ENCODE data around the gene MACROD1. TPM values are rescaled to one million over a fixed set of nuclear protein-coding genes. Genes with fewer than 3 reads are reported as not detected.

The MACROD1 gene
- total RNA-seq, 2 experiments from 2014 or later = 6.0 to 6.3 TPM

GRCh38 chr11:64036087-64037026 is 129.6 kb downstream of the MACROD1 start:
- no peak overlapping the region for H3K27ac ChIP-seq (ENCODE audit: low read depth in 1 of 2, low read length in 2 of 2)
- H3K4me3 ChIP-seq (ENCODE audit: low read length) = no peak overlapping the region
- CTCF ChIA-PET = no interaction called here
- Mint-ChIP-seq H3K36me3 (ENCODE audit: low read depth) (no peaks in the 10 kb centered on the region), H3K4me3 (no peak overlapping the region), H3K27ac (no peak overlapping the region), H3K9me3 (no peaks in the 10 kb centered on the region), H3K4me1 (ENCODE audit: low read depth) (peaks cover 6% of the 10 kb centered on the region), H3K27me3 (peaks cover 44% of the 10 kb centered on the region)
- TF ChIP-seq CTCF (IDR thresholded peaks at IDR 0.05) = no peak
- ATAC-seq (ENCODE audit: poor library complexity) (no peak), DNase-seq (no peak)
- H3K9me3 ChIP-seq (ENCODE audit: control insufficient read depth in 1 of 2, insufficient read depth in 1 of 2, low read length in 2 of 2) = peaks cover 0 to 14% of the 10 kb centered on the region in 2 experiments
- peaks cover 36 to 53% of the 10 kb centered on the region in 2 experiments for H3K27me3 ChIP-seq (ENCODE audit: control insufficient read depth in 1 of 2, insufficient read depth in 2 of 2, low read length in 2 of 2)
- H3K36me3 ChIP-seq (ENCODE audit: insufficient read depth, low read length) = no peaks in the 10 kb centered on the region
- peaks cover 17% of the 10 kb centered on the region for H3K4me1 ChIP-seq (ENCODE audit: insufficient read depth, low read length)
- POLR2A ChIA-PET = no interaction called here
- intact Hi-C loops (cut with DNase I, micrococcal nuclease) = no loop called here

- ATAC-seq (ENCODE audit: poor library complexity) (no peak), DNase-seq (no peak)
- intact Hi-C loops (cut with DNase I, micrococcal nuclease) = no loop called here
- Histone ChIP-seq H3K9me3 (ENCODE audit: control insufficient read depth in 1 of 2, insufficient read depth in 1 of 2, low read length in 2 of 2) (peaks cover 0 to 14% of the 10 kb centered on the region in 2 experiments), H3K27ac (ENCODE audit: low read depth in 1 of 2, low read length in 2 of 2) (no peak within 1 kb of the TSS), H3K4me1 (ENCODE audit: insufficient read depth, low read length) (peaks cover 17% of the 10 kb centered on the region), H3K36me3 (ENCODE audit: insufficient read depth, low read length) (no peaks in the 10 kb centered on the region), H3K27me3 (ENCODE audit: control insufficient read depth in 1 of 2, insufficient read depth in 2 of 2, low read length in 2 of 2) (peaks cover 36 to 53% of the 10 kb centered on the region in 2 experiments), H3K4me3 (ENCODE audit: low read length) (no peak within 1 kb of the TSS)
- Mint-ChIP-seq H3K27ac (no peak within 1 kb of the TSS), H3K4me3 (peak within 1 kb of the TSS; percentile 25), H3K4me1 (ENCODE audit: low read depth) (peaks cover 6% of the 10 kb centered on the region), H3K27me3 (peaks cover 46% of the 10 kb centered on the region), H3K9me3 (no peaks in the 10 kb centered on the region), H3K36me3 (ENCODE audit: low read depth) (no peaks in the 10 kb centered on the region)
- ChIA-PET CTCF (no interaction called here), POLR2A (no interaction called here)
- TF ChIP-seq CTCF (IDR thresholded peaks at IDR 0.05) = no peak
Measured at GRCh38 chr11:64035576-64035975, 130.3 kb downstream of the MACROD1 start, which contains the start of gene FLRT1. Gene FLRT1, plus strand, starts transcription at chr11:64035931. Its CDS starts 80,337 bp downstream, at chr11:64116268.

GRCh38 chr11:64035081-64035524 is 130.8 kb downstream of the MACROD1 start:
- intact Hi-C loops (cut with DNase I, micrococcal nuclease) = no loop called here
- no peaks in the 10 kb centered on the region for H3K36me3 Mint-ChIP-seq (ENCODE audit: low read depth)
- ATAC-seq (ENCODE audit: poor library complexity) (no peak), DNase-seq (no peak)
- H3K27ac ChIP-seq (ENCODE audit: low read depth in 1 of 2, low read length in 2 of 2) = no peak overlapping the region
- H3K4me1 Mint-ChIP-seq (ENCODE audit: low read depth) = peaks cover 6% of the 10 kb centered on the region
- H3K9me3 ChIP-seq (ENCODE audit: control insufficient read depth in 1 of 2, insufficient read depth in 1 of 2, low read length in 2 of 2) = peaks cover 0 to 14% of the 10 kb centered on the region in 2 experiments
- ChIA-PET CTCF (no interaction called here), POLR2A (no interaction called here)
- no peak overlapping the region for H3K27ac Mint-ChIP-seq
- H3K4me3 Mint-ChIP-seq = peak overlapping the region; percentile 25
- H3K27me3 Mint-ChIP-seq = peaks cover 50% of the 10 kb centered on the region
- H3K9me3 Mint-ChIP-seq = no peaks in the 10 kb centered on the region
- no peaks in the 10 kb centered on the region for H3K36me3 ChIP-seq (ENCODE audit: insufficient read depth, low read length)
- no peak overlapping the region for H3K4me3 ChIP-seq (ENCODE audit: low read length)
- H3K27me3 ChIP-seq (ENCODE audit: control insufficient read depth in 1 of 2, insufficient read depth in 2 of 2, low read length in 2 of 2) = peaks cover 39 to 55% of the 10 kb centered on the region in 2 experiments
- H3K4me1 ChIP-seq (ENCODE audit: insufficient read depth, low read length) = peaks cover 17% of the 10 kb centered on the region
- no peak for TF ChIP-seq CTCF (IDR thresholded peaks at IDR 0.05)
